LNCAP (cell line): ENCODE results near the gene WWOX.

Experiments used
- TF ChIP-seq, protein P1 (sequence below): fragments of 450-650 bp; IDR thresholded peaks from 2 replicates; pipeline ENCODE4 v1.5.1; 2017; ENCODE audit warnings: mild to moderate bottlenecking

The WWOX gene

DNA sequence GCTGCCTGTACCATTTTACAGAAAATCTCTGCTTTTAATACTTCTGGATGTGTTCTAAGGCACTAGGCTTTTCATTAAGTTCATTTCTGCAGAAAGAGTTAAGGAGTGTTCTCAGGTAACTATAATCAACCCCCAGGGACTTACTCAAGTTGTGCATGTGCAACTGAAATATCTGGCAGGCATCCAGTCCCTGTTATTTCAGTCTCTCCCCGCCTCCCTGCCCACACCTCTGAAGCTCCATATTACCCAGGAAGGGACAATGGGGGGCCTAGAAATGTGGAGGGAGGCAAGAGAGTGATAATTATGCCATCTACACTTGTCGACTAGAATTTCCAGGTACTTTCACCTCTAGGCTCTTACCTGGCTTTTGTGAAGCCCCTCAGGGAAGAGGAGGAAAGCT, 1068.9 kb downstream of the WWOX start:
- TF ChIP-seq, protein P1, sequence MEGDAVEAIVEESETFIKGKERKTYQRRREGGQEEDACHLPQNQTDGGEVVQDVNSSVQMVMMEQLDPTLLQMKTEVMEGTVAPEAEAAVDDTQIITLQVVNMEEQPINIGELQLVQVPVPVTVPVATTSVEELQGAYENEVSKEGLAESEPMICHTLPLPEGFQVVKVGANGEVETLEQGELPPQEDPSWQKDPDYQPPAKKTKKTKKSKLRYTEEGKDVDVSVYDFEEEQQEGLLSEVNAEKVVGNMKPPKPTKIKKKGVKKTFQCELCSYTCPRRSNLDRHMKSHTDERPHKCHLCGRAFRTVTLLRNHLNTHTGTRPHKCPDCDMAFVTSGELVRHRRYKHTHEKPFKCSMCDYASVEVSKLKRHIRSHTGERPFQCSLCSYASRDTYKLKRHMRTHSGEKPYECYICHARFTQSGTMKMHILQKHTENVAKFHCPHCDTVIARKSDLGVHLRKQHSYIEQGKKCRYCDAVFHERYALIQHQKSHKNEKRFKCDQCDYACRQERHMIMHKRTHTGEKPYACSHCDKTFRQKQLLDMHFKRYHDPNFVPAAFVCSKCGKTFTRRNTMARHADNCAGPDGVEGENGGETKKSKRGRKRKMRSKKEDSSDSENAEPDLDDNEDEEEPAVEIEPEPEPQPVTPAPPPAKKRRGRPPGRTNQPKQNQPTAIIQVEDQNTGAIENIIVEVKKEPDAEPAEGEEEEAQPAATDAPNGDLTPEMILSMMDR = no peak

DNA sequence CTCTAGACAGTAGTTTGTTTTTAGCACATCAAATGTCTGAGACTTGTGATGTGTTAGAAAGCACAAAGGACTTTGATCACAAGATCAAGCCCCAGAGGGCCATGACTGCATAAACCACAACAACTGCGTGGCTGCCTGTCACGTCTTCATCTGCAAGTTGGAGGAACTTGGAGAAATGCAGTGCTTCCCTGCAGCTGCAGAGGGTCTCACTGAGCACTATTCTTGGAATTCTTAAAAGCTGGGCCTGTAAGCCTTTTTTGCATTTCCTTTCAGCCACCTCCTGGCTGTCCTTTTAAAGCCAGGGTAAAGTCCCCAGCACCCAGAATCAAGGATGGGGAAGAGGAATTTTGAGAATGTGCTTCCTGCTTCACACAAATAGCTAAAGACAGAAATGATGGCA, 1069.8 kb downstream of the WWOX start:
- TF ChIP-seq, protein P1 = no peak

DNA sequence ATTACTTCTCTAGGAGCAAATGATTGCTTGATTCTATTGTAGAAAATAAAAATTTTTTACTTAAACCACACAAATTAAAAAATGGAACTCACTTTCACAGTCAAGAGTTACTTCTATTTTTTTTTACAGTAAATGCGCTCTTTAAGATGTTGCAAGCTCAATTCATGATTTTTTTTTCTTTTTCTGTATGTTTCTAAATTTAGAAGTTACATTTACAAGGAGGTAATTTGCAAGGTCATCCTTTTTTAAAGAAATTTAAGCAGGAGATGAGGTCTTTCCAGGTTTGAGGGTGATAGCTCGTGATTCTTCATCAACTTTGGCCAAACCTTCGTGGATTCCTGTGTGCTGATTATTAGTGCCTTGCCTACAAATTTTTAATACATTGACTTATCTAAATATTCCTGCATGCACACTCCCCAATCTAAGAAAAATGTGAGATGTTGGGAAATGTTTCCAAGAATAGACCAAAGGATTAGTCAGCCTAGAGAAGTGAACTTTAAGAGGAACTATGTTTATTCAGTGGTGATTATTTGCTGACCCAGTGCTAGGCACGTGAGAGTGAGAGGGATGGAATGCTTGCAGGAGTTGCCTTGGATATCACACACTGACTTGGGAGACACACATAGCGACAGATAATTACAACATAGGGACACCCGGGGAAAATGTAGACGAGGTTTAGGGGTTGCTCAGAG, 1071.2 kb downstream of the WWOX start:
- TF ChIP-seq, protein P1 = no peak

DNA sequence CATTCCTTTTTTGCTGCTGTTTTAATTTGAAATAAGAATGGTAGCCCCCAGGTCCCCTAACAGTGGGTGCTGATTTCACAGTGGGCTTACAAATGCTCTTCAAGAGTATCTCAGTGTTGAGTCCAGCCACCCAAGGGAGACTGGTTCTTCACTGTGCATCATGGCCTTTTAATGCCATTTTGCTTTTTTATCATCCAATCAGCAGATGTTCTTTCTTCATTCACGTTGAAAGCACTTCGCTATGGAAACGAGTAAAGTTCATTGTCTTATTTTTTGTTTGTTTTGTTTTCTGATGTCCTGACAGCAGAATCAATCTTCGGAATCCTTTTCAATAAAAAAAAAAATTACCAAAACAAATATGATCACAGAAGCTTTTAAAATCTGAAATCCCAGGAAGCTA, 1072.0 kb downstream of the WWOX start:
- TF ChIP-seq, protein P1 = no peak

DNA sequence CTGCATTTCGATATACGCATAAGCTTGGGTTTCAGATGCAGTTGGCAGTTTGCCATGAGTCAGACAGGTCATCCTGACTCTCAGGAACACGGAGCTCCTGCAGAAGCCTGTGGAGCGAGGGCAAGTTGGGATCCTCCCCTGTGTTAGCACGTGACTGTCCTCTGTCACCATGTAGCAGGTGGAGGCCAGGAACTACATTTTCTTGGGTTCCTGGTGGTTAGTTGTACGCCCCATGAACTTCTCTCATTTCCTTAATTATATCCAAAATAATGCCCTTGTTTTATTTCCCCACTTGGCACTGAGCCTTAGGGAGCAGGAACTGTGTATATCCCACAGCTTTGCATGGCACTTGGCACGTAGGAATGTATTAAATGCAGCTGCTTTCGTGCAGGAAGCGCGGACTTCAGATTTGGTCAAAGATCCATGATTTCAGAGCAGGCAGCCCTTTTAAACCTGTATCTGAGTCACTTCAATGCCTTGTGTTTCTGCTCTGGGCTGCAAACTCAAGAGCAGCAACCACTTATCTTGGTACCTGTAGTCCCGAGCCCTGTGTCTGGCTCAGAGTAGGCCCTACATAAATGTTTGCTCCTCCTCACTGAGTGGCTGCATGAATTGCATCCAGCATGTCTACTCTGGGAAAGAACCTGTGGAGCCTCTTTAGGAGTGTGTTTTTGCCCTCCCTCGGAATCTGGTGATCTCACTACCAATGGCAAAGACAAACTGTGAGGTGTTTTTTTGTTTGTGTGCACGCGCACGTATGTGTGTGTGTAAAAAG, 1072.7 kb downstream of the WWOX start:
- TF ChIP-seq, protein P1 = no peak

DNA sequence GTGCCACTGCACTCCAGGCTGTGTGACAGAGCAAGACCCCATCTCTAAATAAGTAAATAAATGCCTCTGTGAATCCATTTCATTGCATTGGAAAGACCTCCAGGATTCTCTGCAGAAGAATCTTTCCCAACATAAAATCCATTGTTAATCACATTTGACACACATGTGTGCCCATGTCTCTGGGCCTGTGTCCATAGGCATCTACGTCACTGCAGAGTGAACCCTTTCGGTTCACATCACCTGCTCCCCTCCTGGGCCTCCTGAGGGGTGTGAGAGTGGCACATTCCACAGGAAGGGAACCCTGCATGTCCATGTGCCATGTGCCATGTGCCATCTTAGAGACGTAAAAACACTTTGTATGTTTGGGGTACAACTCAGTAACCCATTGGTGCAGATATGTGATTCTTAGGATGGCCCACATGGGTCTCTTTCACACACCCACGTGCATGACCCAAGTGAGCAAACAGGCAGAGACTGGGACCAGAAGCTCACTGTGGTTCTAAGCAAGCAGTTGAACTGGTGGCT, 1073.6 kb downstream of the WWOX start:
- TF ChIP-seq, protein P1 = no peak

DNA sequence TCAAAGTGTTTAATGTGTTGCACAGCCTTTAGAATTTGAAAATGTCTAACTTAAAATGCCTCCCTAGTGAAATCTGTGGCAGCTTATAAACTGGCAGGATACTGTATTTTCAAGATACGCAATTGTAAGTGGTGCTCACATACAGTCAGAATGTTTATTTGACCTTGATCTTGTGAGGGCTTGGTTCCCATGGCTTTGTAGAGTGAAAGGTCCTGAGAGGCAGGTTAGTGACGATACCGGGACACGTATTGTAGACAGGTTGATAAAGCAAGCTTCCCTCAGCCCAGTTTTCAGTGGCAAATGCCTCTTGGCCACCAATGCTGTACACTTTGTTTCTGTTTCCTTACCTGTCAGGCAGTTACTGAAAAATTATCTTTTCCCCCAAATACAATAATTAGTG, 1074.5 kb downstream of the WWOX start:
- TF ChIP-seq, protein P1 = no peak
